Mesenteric fat pad (tissue), 1 donor: ENCODE results near the gene TRPC6. TPM values are rescaled to one million over a fixed set of nuclear protein-coding genes. Genes with fewer than 3 reads are reported as not detected.
"Not testable (repeated sequence)": the region's sequence is repeated elsewhere in the genome, so short reads cannot be mapped to it uniquely, and the experiment has no call there.

Experiments
- DNase-seq: peaks from one replicate; pipeline ENCODE4 v3.0.0-alpha.2; 2020; ENCODE audit warnings: low spot score
- total RNA-seq: library from RNA; stranded (reverse); fragmentation: NEBNext Ultra II Directional; extraction: Animal tissue kit (Norgen Biotek cat#: 25700); gene quantifications from one replicate; pipeline ENCODE4 v1.2.1, GENCODE V29; 2021
- donor health status: DM: yes; HTN: yes; CAD: no.

Gene TRPC6
- total RNA-seq, 1 donor from 2014 or later: 2.6 TPM

DNA sequence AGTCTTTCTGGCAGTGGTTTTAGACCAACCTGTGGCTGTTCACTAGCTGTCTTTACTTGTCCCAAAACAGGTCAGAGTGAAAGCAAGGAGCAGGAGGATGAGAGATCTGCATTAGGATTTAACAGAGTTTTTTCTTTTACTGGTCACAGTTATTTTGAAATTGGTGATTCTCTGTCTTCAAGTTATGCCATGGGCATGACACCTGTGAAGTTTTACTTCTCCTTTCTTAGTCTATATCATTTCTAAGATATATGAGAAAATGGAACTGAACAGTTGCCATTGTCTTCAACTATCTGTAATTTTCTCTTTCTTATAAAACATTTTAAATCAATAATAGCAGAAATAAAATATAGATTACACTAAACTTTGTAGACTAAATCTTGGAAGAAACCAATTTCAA, 60.6 kb downstream of the TRPC6 start:
- no peak for DNase-seq

- DNase-seq: no peak
Measured at GRCh38 chr11:101521821-101522220, 62.0 kb downstream of the TRPC6 start.

GRCh38 chr11:101516546-101516945, 67.3 kb downstream of the TRPC6 start:
- no peak for DNase-seq

GRCh38 chr11:101511065-101511464, 72.7 kb downstream of the TRPC6 start:
- DNase-seq: no peak

DNA sequence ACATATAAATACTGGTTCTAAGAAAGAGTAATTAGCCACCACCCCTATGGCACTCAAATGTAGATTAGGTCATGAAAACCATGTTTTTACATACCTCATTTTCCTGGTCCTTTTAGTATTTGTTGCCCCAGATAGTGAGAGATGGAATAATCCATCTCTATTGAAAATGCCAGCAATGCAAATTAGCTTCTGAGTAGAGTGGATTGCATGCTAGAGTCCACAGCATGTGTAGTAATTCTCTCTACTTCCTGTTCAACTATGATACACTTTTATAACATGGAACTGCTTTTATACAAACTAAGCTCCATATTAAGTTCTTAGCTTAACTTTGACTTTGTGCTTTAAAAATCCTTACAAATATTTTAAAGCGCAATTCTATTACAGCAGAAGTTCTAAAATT, 73.2 kb downstream of the TRPC6 start:
- no peak for DNase-seq

DNA sequence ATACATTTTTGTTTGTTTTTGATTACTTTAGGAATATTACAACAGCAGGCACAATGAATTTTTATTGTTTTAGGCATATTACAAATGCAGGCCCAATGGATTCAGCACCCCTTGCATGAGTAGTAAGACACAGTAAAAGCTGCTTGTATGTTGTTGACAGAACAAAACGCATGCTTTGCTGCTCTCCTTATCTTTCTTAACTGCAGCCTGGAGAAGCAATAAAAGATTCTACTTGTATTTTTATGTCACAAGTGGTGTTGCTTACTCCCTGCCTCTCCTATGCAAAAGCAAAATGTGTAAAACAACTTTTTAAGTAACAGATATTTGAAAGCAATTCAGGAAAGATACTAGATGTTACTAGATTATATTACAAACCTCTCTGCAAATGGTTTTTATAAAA, 73.9 kb downstream of the TRPC6 start:
- no peak for DNase-seq

DNA sequence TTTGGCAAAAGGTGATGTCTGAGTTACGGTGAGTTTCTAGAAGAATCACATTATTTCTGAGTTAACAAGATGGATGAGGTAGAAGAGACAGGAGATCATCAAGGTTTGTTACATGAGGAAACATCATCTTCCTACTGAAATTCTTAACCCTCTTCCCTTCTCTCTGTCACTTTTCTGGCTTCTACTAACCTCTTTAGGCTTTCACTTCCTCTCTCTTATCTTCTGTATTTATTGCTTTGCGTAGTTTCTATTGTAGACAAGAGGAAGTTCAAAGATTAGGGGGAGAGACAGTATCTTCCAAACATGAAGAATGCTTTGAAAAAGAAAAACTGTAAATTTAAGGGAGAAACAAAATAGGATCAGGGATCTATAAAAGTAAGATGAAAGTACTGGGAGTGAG, 75.4 kb downstream of the TRPC6 start:
- DNase-seq: no peak

- DNase-seq: no peak
Measured at GRCh38 chr11:101498891-101499290, 84.9 kb downstream of the TRPC6 start.

GRCh38 chr11:101497291-101497690, 86.5 kb downstream of the TRPC6 start:
- no peak for DNase-seq

- DNase-seq: no peak
Measured at GRCh38 chr11:101487775-101488174, 96.0 kb downstream of the TRPC6 start.

GRCh38 chr11:101482556-101483124, 101.2 kb downstream of the TRPC6 start:
- DNase-seq: no peak

- DNase-seq: no peak
Measured at GRCh38 chr11:101478587-101479369, 105.0 kb downstream of the TRPC6 start.

- DNase-seq: no peak
Measured at GRCh38 chr11:101477926-101478325, 105.9 kb downstream of the TRPC6 start.

DNA sequence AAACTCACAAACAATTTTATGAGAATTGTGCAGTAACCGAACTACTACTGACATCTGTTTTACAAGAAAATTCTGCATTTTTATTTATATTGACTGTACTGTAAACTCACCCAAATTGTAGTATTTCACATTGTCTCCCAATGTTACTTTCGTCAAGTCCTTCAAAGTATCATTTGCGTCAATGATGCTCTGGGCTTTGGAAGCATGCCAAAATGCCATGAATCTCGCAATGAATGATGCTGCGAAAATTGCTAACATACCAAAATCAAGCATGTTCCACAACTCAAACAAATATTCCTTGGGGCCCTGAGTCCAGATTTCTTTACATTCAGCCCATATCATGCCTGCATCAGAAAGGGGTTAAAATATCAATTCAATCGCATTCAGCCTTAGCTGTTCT, 107.6 kb downstream of the TRPC6 start:
- no peak for DNase-seq

GRCh38 chr11:101475699-101476098, 108.1 kb downstream of the TRPC6 start:
- no peak for DNase-seq

DNA sequence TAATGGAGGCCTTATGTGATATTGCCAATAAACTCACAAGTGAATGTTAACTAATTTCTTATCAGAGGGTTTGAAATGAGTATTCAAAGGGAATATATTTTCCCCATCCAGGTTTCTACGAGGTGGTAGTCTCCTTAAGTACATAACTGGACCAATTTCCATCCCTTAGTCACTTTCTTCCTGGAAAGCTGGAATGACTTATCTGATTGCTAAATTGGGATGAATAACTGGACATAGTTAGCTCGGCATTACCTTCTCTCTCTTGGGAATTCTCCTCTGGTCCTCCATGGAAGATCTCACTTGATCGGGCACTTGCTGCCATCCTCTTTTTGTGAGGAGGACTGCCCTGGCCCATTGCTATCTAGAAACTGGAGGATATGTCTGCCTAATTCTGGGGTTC, 109.1 kb downstream of the TRPC6 start:
- no peak for DNase-seq

DNA sequence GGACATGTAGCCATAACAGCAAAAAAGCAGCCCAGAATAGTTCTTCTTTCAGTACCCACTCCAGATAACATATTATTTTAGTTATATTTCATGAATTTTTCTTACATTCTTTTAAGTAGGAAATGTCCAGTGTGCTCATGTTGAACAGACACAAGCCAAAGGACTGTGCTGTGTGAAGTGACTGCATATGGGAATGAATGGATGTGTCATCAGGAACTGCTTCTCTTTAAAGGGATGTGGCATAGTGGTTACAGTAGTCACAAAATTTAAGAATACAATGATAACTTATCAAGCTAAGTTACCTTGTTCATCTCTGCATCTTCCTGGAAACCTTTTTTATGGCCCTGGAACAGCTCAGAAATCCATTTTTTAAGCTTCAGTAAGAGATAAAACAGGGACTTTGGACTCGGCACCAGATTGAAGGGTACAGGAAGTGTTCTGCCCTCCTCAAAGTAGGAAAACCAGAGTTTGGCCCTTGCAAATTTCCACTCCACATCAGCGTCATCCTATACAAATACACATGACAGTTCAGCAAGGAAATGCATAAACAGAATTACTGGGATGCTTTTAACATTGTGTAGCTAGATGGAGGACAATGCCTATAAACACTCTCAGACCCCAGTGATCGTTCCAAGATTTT, 112.8 kb downstream of the TRPC6 start:
- DNase-seq: no peak

GRCh38 chr11:101470419-101470818, 113.4 kb downstream of the TRPC6 start:
- no peak for DNase-seq

DNA sequence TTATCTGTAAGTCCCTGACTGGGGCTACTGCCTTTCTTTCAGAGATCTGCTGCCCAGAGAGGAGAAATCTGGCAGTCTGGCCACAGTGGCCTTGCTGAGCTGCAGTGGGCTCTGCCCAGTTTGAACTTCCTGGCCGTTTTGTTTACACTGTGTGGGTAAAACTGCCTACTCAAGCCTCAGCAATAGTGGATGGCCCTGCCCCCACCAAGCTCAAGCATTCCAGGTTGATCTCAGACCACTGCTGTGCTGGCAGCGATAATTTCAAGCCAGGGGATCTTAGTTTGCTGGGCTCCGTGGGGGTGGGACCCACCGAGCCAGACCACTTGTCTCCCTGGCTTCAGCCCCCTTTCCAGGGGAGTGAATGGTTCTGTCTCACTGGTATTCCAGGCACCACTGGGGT, 117.5 kb downstream of the TRPC6 start:
- no peak for DNase-seq

GRCh38 chr11:101464388-101464787, 119.4 kb downstream of the TRPC6 start:
- DNase-seq: not testable (repeated sequence)

DNA sequence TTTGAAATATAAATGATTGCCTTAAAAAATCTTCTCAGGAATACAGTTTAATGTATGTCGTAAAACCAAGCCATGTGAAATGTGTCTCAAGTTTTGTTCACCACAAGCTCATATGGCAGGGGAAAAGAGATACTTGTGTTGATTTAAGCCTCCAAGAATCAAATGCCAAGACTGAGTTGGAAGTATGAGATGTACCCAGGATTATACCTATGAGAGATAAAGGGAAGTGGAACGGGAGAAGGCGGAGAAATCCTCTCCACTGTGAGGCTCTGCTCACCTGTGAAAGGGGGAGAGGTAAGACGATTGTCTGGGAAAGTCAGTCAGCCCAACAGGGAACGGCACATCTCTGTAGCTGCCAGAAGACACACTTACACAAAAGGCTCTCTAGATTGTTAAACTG, 124.8 kb downstream of the TRPC6 start:
- DNase-seq: no peak

DNA sequence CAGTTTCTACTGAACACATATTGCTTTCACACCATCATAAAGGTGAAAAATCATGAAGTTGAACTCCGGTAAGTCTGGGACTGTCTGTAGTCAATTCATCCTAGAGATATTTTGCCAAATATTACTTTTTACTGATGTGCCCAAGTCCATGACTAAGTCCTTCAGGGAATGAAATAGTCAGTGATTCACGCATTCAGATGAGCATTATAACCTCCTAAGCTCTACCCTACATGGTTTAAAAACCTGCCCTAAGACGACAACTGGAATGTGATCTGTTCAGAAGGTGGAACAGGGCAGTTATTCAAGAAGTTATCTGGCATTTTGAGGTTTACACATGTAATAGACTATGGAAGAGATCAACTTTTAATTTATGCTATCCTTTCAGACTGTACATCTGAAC, 125.6 kb downstream of the TRPC6 start:
- no peak for DNase-seq

DNA sequence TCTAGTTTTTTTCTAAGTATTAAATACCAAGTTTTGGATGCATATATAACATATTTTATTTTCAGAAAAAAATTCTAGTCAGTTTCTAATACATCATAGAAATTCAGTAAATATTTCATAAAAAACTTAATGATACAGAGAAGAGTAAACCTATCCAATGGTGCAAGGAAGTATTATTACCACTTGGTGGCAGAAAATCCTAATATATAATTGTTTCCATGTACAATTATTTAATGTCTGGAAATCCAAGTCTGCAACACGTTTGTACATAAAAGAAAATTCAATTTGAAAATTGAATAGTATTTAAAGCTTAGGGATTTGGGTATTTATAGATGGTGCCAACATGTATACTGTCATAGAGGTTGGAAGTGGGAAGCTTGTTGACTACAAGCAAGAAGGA, 127.0 kb downstream of the TRPC6 start:
- no peak for DNase-seq
